Panc1 (cell line): ENCODE measurements around the gene TMEM91. TPM values are rescaled to one million over a fixed set of nuclear protein-coding genes. Genes with fewer than 3 reads are reported as not detected.

Source experiments
- ATAC-seq: fragments of 200-7000 bp; cut with Tn5 transposase; 2 replicates; pipeline ENCODE4 v1.9.1; 2020; ENCODE audit warnings: mild to moderate bottlenecking, moderate library complexity
- BruUV-seq: library from RNA; stranded (reverse); fragments of 400-500 nt; replicated peaks from 2 replicates; lab custom pipeline; 2021; lab: Mats Ljungman, UMichigan
- CTCF ChIA-PET: fragments of 300-600 bp; sonication (Branson Sonifier 250); formaldehyde crosslinking; loops from one replicate; lab custom pipeline; 2022; ENCODE audit warnings: antibody characterized with exemption; lab: Charles Lee
- POLR2A ChIA-PET: fragments of 300-600 bp; sonication (Branson Sonifier 250); formaldehyde crosslinking; loops from one replicate; lab custom pipeline; 2022; ENCODE audit warnings: antibody characterized with exemption; lab: Charles Lee
- DNase-seq: peaks from one replicate; pipeline ENCODE4 v3.0.0-alpha.2; 2010; ENCODE audit warnings: low read depth, low spot score
- H3K27ac ChIP-seq: 2 replicates; pipeline ENCODE4 v1.5.1; 2011; ENCODE audit warnings: mild to moderate bottlenecking, low read length, inconsistent platforms
- H3K27me3 ChIP-seq: fragments of 200-500 bp; sonication (Bioruptor generic); 2 replicates; pipeline ENCODE4 v1.6.0; 2014; ENCODE audit warnings: low read length, inconsistent platforms; ENCODE audit not compliant: control insufficient read depth, insufficient read depth
- H3K36me3 ChIP-seq: fragments of 200-500 bp; sonication (Bioruptor generic); 2 replicates; pipeline ENCODE4 v1.5.1; 2014; ENCODE audit warnings: inconsistent platforms, mild to moderate bottlenecking, low read length, moderate library complexity; ENCODE audit not compliant: control insufficient read depth, insufficient read depth
- H3K4me1 ChIP-seq: 2 replicates; pipeline ENCODE4 v1.5.1; 2011; ENCODE audit warnings: inconsistent platforms, mild to moderate bottlenecking, low read length, moderate library complexity; ENCODE audit not compliant: control insufficient read depth, insufficient read depth
- H3K4me3 ChIP-seq, 2 experiments: 2 replicates each; pipeline ENCODE4 v1.5.1; 2011 to 2012; ENCODE audit warnings: low read depth in 2 of 2, low read length in 2 of 2, mild to moderate bottlenecking in 2 of 2, inconsistent platforms in 1 of 2, moderate library complexity in 1 of 2
- H3K9me3 ChIP-seq: fragments of 200-500 bp; sonication (Bioruptor generic); 2 replicates; pipeline ENCODE4 v1.5.1; 2014; ENCODE audit warnings: low read depth, mild to moderate bottlenecking, inconsistent platforms, low read length, moderate library complexity; ENCODE audit not compliant: control insufficient read depth, insufficient read depth
- POLR2AphosphoS5 ChIP-seq: IDR thresholded peaks from 2 replicates; pipeline ENCODE4 v1.6.1; 2012; ENCODE audit warnings: mild to moderate bottlenecking, low read depth, low read length, moderate library complexity
- REST ChIP-seq, 2 experiments: IDR thresholded peaks; 2 replicates each; pipeline ENCODE4 v1.6.1; 2011 to 2012; ENCODE audit warnings: low read depth in 2 of 2, control low read depth in 1 of 2, low read length in 1 of 2, mild to moderate bottlenecking in 1 of 2, moderate library complexity in 1 of 2; ENCODE audit not compliant: insufficient read depth in 1 of 2
- SIN3A ChIP-seq: IDR thresholded peaks from 2 replicates; pipeline ENCODE4 v1.6.1; 2012; ENCODE audit warnings: low read depth, mild to moderate bottlenecking, low read length, moderate library complexity, borderline replicate concordance; ENCODE audit not compliant: insufficient read depth
- TCF7L2 ChIP-seq: IDR thresholded peaks from 2 replicates; pipeline ENCODE4 v1.6.1; 2011; ENCODE audit warnings: mild to moderate bottlenecking, low read depth, low read length, inconsistent platforms
- in situ Hi-C: cut with HindIII; loops from 2 replicates; pipeline ENCODE4 v1.10.0; 2016; ENCODE audit warnings: low sequenced_read_pairs, low pct_unique_long_range_greater_than_20kb
- intact Hi-C: fragments of 100-400 bp; cut with micrococcal nuclease; formaldehyde crosslinking; loops from one replicate; pipeline ENCODE4 v1.10.0; 2022; ENCODE audit not compliant: unreplicated experiment
- total RNA-seq: library from RNA; stranded (reverse); gene quantifications from one replicate; pipeline ENCODE4 v1.2.1, GENCODE V29; 2021; ENCODE audit not compliant: unreplicated experiment
- TF ChIP-seq, protein P1 (sequence below): fragments of 450-650 bp; IDR thresholded peaks from 2 replicates; pipeline ENCODE4 v1.5.1; 2017; ENCODE audit warnings: mild to moderate bottlenecking

The TMEM91 gene
- total RNA-seq, 1 experiment from 2014 or later = 4.4 TPM

GRCh38 chr19:41364524-41365391, 11.6 kb upstream of the TMEM91 start:
- Histone ChIP-seq H3K4me3 (peak overlapping the region; percentile 72 to 92), H3K27ac (peak overlapping the region; percentile 98), H3K36me3 (no peaks in the 10 kb centered on the region), H3K27me3 (no peaks in the 10 kb centered on the region), H3K9me3 (no peaks in the 10 kb centered on the region), H3K4me1 (peaks cover 3% of the 10 kb centered on the region)
- intact Hi-C loops (no loop called here), in situ Hi-C loops (no loop called here)
- no peak for ATAC-seq
- no peak for DNase-seq
- ChIA-PET POLR2A (interaction anchor here (0.5 to 1.1 kb wide), 5 partner anchors 8 to 1006 kb away, joined by 3 to 10 read pairs (median 3); no protein-coding TSS in a partner anchor), CTCF (interaction anchor here (0.7 kb wide), 1 partner anchor 220 kb away, joined by 4 read pairs; no protein-coding TSS in a partner anchor)
- TF ChIP-seq TCF7L2 (no peak), REST (IDR thresholded peaks at IDR 0.05; ENCODE audit: insufficient read depth in 1 of 2, low read depth in 2 of 2, low read length in 1 of 2) (no peak), POLR2AphosphoS5 (no peak), SIN3A (no peak)
- TF ChIP-seq, protein P1, sequence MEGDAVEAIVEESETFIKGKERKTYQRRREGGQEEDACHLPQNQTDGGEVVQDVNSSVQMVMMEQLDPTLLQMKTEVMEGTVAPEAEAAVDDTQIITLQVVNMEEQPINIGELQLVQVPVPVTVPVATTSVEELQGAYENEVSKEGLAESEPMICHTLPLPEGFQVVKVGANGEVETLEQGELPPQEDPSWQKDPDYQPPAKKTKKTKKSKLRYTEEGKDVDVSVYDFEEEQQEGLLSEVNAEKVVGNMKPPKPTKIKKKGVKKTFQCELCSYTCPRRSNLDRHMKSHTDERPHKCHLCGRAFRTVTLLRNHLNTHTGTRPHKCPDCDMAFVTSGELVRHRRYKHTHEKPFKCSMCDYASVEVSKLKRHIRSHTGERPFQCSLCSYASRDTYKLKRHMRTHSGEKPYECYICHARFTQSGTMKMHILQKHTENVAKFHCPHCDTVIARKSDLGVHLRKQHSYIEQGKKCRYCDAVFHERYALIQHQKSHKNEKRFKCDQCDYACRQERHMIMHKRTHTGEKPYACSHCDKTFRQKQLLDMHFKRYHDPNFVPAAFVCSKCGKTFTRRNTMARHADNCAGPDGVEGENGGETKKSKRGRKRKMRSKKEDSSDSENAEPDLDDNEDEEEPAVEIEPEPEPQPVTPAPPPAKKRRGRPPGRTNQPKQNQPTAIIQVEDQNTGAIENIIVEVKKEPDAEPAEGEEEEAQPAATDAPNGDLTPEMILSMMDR = no peak
- BruUV-seq = no TSS peak

DNA sequence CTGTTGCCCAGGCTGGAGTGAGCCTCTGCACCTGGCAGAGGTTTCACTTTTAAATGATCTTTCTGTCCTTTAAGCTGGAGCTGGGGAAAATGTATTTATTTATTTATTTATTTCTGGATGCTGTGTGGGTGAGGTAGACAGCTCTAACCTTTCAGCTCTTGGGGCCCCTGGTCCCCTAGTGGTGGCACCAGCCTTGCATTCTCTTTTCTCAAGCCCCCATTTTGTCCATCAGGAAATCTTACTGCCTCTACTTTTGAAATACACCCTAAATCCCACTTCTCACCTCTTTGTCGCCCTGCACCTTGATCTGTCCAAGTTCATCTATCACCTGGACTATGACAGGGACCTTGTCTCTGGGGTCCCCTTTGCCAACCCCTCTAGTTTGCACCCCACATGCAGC, 10.2 kb upstream of the TMEM91 start:
- Histone ChIP-seq H3K9me3 (no peaks in the 10 kb centered on the region), H3K27ac (no peak overlapping the region), H3K36me3 (no peaks in the 10 kb centered on the region), H3K4me1 (peaks cover 3% of the 10 kb centered on the region), H3K4me3 (no peak overlapping the region), H3K27me3 (no peaks in the 10 kb centered on the region)
- no TSS peak for BruUV-seq
- CTCF ChIA-PET = no interaction called here
- TF ChIP-seq, protein P1 = no peak
- no peak for TF ChIP-seq TCF7L2
- TF ChIP-seq REST (IDR thresholded peaks at IDR 0.05; ENCODE audit: insufficient read depth in 1 of 2, low read depth in 2 of 2, low read length in 1 of 2) = no peak
- no peak for TF ChIP-seq SIN3A
- TF ChIP-seq POLR2AphosphoS5 = no peak
- intact Hi-C loops = no loop called here
- ATAC-seq = no peak
- in situ Hi-C loops = no loop called here
- no peak for DNase-seq
- POLR2A ChIA-PET = interaction anchor here (0.7 kb wide), 1 partner anchor 57 kb away, joined by 16 read pairs; no protein-coding TSS in a partner anchor
